Hepatocyte (in vitro differentiated cells): Measurements from ENCODE around the gene SMIM1.

ENCODE experiments used
- EZH2 ChIP-seq: fragments of 200-600 bp; sonication (generic); IDR thresholded peaks from 2 replicates; pipeline ENCODE4 v1.6.1; 2016; ENCODE audit warnings: antibody characterized with exemption, mild to moderate bottlenecking, borderline replicate concordance
- EZH2phosphoT487 ChIP-seq: fragments of 200-600 bp; sonication (generic); IDR thresholded peaks from one replicate; pipeline ENCODE4 v1.6.1; 2018; ENCODE audit warnings: antibody characterized with exemption, mild to moderate bottlenecking, low read depth, moderate library complexity; ENCODE audit not compliant: unreplicated experiment, severe bottlenecking
- TF ChIP-seq, protein P1 (sequence below): fragments of 200-600 bp; sonication (generic); IDR thresholded peaks from 2 replicates; pipeline ENCODE4 v1.5.1; 2016; ENCODE audit warnings: antibody characterized with exemption, mild to moderate bottlenecking; ENCODE audit not compliant: poor library complexity

DNA sequence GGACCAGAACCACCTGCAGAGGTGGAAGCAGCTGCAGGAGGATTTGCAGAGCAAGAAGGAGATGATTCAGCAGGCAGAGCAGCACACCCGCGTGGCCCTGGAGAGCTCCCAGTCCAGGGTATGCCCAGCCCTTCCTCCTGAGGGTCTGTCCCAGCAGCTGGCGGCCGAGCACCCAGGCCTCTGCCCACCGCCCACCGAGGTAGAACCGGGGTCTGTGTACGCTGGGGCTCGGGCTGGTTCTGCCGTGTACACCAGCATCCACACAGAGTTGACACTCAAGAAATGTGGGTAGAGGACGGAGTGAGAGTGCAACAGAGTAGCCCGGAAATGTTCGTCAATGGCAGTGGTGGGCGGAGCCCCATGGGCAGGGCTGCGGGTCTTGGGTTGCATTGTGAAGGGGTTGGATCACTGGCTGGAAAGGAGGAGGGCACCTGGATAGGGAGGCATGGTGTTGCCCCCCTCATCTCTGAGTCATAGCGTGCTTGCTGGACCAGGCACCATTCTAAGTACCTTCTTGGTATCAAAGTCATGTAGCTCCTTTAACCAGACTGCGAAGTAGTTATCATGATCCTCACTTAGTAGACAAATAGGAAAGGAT lies 5.1 kb upstream of the SMIM1 start:
- TF ChIP-seq, protein P1, sequence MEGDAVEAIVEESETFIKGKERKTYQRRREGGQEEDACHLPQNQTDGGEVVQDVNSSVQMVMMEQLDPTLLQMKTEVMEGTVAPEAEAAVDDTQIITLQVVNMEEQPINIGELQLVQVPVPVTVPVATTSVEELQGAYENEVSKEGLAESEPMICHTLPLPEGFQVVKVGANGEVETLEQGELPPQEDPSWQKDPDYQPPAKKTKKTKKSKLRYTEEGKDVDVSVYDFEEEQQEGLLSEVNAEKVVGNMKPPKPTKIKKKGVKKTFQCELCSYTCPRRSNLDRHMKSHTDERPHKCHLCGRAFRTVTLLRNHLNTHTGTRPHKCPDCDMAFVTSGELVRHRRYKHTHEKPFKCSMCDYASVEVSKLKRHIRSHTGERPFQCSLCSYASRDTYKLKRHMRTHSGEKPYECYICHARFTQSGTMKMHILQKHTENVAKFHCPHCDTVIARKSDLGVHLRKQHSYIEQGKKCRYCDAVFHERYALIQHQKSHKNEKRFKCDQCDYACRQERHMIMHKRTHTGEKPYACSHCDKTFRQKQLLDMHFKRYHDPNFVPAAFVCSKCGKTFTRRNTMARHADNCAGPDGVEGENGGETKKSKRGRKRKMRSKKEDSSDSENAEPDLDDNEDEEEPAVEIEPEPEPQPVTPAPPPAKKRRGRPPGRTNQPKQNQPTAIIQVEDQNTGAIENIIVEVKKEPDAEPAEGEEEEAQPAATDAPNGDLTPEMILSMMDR = no peak
- TF ChIP-seq EZH2 (no peak), EZH2phosphoT487 (no peak)
